ENCODE data around the gene KRTCAP2.

KRTCAP2 gene

DNA sequence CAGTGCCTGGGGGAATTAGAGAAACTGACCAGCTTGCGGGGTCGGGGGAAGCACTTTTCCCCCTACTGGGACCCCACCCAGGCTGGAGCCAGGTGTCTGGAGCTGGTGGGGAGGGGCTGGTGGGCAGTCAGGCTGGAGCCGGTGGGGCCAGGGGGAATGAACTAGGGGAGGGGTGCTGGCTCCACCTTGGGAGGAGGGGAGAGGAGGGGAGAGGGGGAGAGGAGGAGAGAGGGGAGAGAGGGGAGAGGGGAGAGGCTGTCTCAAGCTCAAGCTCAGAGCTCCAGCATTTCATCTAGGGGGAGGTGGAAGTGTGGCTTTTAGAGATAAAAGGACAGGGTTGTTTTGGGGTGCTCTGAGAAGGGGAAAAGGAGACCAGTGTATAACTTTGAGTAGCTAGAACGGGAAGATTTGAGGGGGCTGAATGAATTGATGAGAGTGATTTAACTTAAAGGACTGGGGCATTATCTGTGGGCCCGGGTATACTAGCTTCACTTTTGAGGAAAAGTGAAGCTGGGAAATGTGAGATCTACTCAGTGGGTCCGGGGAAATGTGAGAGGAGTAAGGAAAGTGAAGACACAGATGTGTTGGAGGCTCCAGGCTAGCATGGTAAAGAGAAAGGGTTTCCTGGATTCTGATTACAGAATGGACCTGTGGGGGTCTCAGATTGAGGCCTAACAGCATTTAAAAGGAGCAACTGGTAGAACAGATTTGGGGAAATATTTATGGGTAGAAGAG, 42.7 kb downstream of the KRTCAP2 start:
- no peak for DNase-seq

GRCh38 chr1:155128755-155129473, 44.2 kb downstream of the KRTCAP2 start:
- no peak for DNase-seq

- DNase-seq: no peak
These were observed 44.9 kb downstream of the KRTCAP2 start for GRCh38 chr1:155127967-155128754.

DNA sequence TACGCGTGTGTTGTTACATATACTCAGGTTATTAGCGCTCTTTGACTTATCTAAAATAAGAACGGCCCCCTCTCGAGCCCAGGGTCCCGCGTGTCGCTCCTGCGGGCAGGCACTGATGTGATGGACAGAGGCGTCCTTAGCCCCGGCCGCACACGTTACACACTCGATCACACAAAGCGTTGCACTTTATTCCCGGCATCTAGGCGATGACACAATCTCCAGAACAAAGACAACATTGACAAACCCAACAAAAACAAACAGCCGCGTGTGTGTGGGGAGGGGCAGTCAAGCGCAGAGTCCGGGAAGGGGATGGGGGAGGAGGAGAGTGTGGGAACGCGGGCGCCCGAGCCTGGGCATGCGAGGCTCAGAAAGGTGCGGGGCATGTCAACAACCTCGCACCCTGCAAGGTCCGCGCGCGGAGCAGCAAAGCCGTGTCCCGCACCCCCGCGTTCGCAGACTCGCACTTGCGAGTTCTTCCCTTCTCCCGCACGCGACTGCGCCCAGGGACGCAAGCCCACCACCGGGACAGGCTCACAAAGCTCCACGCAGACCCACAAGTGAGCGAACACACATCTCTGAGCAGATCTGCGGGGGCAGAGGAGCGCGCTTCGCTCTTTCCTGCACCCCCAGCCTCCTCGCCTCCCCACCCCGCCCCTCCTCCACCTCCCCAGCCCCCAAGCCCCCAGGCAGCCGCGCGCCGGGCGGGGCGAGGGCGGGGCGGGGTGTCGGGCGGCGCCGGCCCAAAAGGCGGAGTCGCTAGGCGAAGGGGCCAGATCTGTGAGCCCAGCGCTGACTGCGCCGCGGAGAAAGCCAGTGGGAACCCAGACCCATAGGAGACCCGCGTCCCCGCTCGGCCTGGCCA, 45.8 kb downstream of the KRTCAP2 start, which contains the start of gene EFNA1:
Gene EFNA1, plus strand, starts transcription at position 772 of the 862 bp plus-strand sequence. CDS start 102 bp downstream, outside the sequence.
- DNase-seq: no peak

GRCh38 chr1:155126556-155127104, 46.5 kb downstream of the KRTCAP2 start:
- no peak for DNase-seq

DNA sequence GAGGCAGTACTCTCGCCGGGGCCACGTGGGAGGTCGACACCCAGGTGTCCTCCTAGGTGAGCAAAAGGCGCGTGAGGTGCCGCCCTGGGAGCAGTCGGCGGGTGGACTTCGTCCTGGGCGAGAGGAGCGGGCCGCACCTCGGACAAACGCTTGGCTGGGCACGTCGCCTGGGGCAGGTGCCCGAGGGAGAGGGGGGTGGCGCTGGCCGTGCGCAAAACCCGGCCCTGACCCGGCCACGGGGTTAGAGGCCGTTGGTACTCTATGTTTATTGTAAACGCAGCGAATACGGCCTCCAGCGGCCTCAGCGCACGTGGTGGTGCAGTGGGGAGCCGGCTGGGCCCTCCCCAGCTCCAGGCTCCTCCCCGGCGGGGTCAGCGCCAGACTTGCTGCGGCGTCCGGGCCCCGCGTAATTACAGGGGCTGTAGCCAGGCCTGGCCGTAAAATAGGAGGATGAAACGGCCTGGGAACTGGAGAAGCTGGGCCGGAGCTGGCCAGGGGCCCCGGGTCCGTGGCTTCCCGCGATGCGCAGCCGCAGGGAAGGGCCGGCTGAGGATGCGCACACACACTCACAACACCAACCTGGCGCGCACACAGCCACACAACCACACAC, 47.1 kb downstream of the KRTCAP2 start:
- no peak for DNase-seq

- no peak for DNase-seq
These were observed 47.6 kb downstream of the KRTCAP2 start for GRCh38 chr1:155125511-155125945.

- DNase-seq: no peak
These were observed 48.3 kb downstream of the KRTCAP2 start for GRCh38 chr1:155124503-155125463.

- DNase-seq: no peak
These were observed 49.3 kb downstream of the KRTCAP2 start for GRCh38 chr1:155123801-155124200.

- DNase-seq: no peak
These were observed 50.8 kb downstream of the KRTCAP2 start for GRCh38 chr1:155122308-155122707.

DNA sequence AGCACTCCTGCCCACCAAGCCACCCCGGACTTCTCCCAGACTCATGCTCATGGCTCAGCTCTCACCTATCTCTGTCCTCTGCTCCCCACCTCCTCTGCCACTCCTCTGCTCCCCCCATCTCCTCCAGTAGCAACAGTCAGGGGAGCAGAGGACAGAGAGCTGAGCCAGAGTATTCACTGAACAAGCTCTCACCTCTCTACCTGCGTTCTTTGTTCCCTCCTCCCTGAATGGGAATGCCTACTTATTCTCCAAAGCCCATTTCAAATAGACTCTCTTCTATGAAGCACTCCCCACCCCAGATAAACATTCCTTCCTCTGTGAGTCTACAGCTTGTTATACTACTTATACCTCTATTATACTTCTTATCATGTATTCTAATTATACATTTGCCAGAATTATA, 51.9 kb downstream of the KRTCAP2 start:
- DNase-seq: no peak

GRCh38 chr1:155120253-155120652, 52.9 kb downstream of the KRTCAP2 start:
- DNase-seq: no peak
